Measurements from ENCODE around the gene MYO15A.

DNA sequence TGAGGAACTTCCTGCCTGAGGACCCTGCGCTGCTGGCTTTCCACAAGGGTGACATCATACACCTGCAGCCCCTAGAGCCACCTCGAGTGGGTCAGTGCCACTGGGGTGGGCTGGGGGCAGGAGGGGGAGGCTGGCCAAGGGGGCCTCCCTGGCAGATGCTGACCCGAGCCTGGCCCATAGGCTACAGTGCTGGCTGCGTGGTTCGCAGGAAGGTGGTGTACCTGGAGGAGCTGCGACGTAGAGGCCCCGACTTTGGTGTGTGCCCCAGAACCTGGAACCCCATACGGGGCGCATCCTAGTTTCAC, 48.4 kb downstream of the MYO15A start:
- no peak for TF ChIP-seq POLR2A (IDR thresholded peaks at IDR 0.05)
- no peak for TF ChIP-seq CTCF (IDR thresholded peaks at IDR 0.05)
